GM23338 (cell line): ENCODE measurements around the gene ULK4. TPM values are rescaled to one million over a fixed set of nuclear protein-coding genes. Genes with fewer than 3 reads are reported as not detected.
"Not testable (repeated sequence)": the region's sequence is repeated elsewhere in the genome, so short reads cannot be mapped to it uniquely, and the experiment has no call there.

Source experiments
- ATAC-seq: fragments of 200-7000 bp; cut with Tn5 transposase; 3 replicates; pipeline ENCODE4 v1.9.1; 2020
- DNase-seq: peaks from one replicate; pipeline ENCODE4 v3.0.0-alpha.2; 2015; ENCODE audit warnings: low spot score
- H2AFZ ChIP-seq: fragments of 200-600 bp; sonication (generic); 2 replicates; pipeline ENCODE4 v1.8.0; 2016; ENCODE audit warnings: antibody characterized with exemption, mild to moderate bottlenecking, moderate library complexity
- H3F3A ChIP-seq: fragments of 200-600 bp; sonication (generic); replicated peaks from 2 replicates; pipeline ENCODE4 v1.8.0; 2017; ENCODE audit warnings: antibody characterized with exemption, mixed run types, low read depth
- H3K27ac ChIP-seq: fragments of 200-600 bp; sonication (generic); 2 replicates; pipeline ENCODE4 v1.6.1; 2016; ENCODE audit warnings: low read depth
- H3K27me3 ChIP-seq: fragments of 200-600 bp; sonication (generic); 2 replicates; pipeline ENCODE4 v1.8.0; 2016; ENCODE audit warnings: mild to moderate bottlenecking, mixed run types, moderate library complexity; ENCODE audit not compliant: insufficient read depth
- H3K36me3 ChIP-seq: fragments of 200-600 bp; sonication (generic); 2 replicates; pipeline ENCODE4 v1.8.0; 2016; ENCODE audit warnings: mild to moderate bottlenecking; ENCODE audit not compliant: insufficient read depth
- H3K4me1 ChIP-seq: fragments of 200-600 bp; sonication (generic); 2 replicates; pipeline ENCODE4 v1.8.0; 2016; ENCODE audit warnings: mild to moderate bottlenecking, moderate library complexity; ENCODE audit not compliant: insufficient read depth
- H3K4me2 ChIP-seq: fragments of 200-600 bp; sonication (generic); 2 replicates; pipeline ENCODE4 v1.7.1; 2017; ENCODE audit warnings: mixed run types
- H3K4me3 ChIP-seq: fragments of 200-600 bp; sonication (generic); 2 replicates; pipeline ENCODE4 v1.6.1; 2016; ENCODE audit warnings: mixed run types
- H3K79me2 ChIP-seq: fragments of 200-600 bp; sonication (generic); replicated peaks from 2 replicates; pipeline ENCODE4 v1.8.0; 2017; ENCODE audit warnings: mild to moderate bottlenecking; ENCODE audit not compliant: insufficient read depth
- H3K9me2 ChIP-seq: fragments of 200-600 bp; sonication (generic); 2 replicates; pipeline ENCODE4 v1.8.0; 2017; ENCODE audit not compliant: insufficient read depth
- H4K20me1 ChIP-seq: fragments of 200-600 bp; sonication (generic); replicated peaks from 2 replicates; pipeline ENCODE4 v1.8.0; 2017; ENCODE audit warnings: mild to moderate bottlenecking; ENCODE audit not compliant: insufficient read depth
- H3K27ac Mint-ChIP-seq: 2 replicates; pipeline ENCODE4 v1.8.0; 2020; ENCODE audit warnings: inconsistent platforms, mild to moderate bottlenecking, moderate library complexity, mixed read lengths
- H3K27me3 Mint-ChIP-seq: 3 replicates; pipeline ENCODE4 v1.8.0; 2022; ENCODE audit warnings: low read depth, mild to moderate bottlenecking, moderate library complexity, mixed read lengths, inconsistent platforms; ENCODE audit not compliant: insufficient read depth, poor library complexity
- H3K36me3 Mint-ChIP-seq: 3 replicates; pipeline ENCODE4 v1.8.0; 2021; ENCODE audit warnings: low read depth, mild to moderate bottlenecking, inconsistent platforms, moderate library complexity, mixed read lengths
- H3K4me1 Mint-ChIP-seq: 3 replicates; pipeline ENCODE4 v1.8.0; 2020; ENCODE audit warnings: mild to moderate bottlenecking, inconsistent platforms, mixed read lengths
- H3K4me3 Mint-ChIP-seq: 3 replicates; pipeline ENCODE4 v1.8.0; 2021; ENCODE audit warnings: moderate library complexity, mild to moderate bottlenecking, inconsistent platforms, mixed read lengths
- H3K9me3 Mint-ChIP-seq: 3 replicates; pipeline ENCODE4 v1.8.0; 2020; ENCODE audit warnings: moderate library complexity, mild to moderate bottlenecking, inconsistent platforms, mixed read lengths
- CREB1 ChIP-seq: fragments of 250-450 bp; sonication (Bioruptor Pico); IDR thresholded peaks from 2 replicates; pipeline ENCODE4 v1.5.0; 2020; ENCODE audit warnings: low read depth, mild to moderate bottlenecking, moderate library complexity
- EZH2phosphoT487 ChIP-seq: fragments of 200-600 bp; sonication (generic); IDR thresholded peaks from one replicate; pipeline ENCODE4 v1.8.1; 2018; ENCODE audit warnings: antibody characterized with exemption; ENCODE audit not compliant: unreplicated experiment
- POLR2AphosphoS5 ChIP-seq: IDR thresholded peaks from 2 replicates; pipeline ENCODE4 v1.6.1; 2016; ENCODE audit warnings: antibody characterized with exemption, low read depth
- polyA plus RNA-seq: library from polyadenylated mRNA; unstranded; fragments of >200 nt; fragmentation: Nextera tagmentation; extraction: Ambion mirVana; gene quantifications from 2 replicates; pipeline ENCODE4 v1.2.1, GENCODE V29; 2016
- total RNA-seq: library from RNA; depleted of rRNA; stranded (reverse); fragments of >200 nt; shearing (Covaris generic); gene quantifications from 2 replicates; pipeline ENCODE4 v1.2.3, GENCODE V29; 2014
- TF ChIP-seq, protein P1 (sequence below): IDR thresholded peaks from 2 replicates; pipeline ENCODE4 v1.6.1; 2016; ENCODE audit warnings: antibody characterized with exemption
- TF ChIP-seq, protein P2 (sequence below), 2 experiments: fragments of 200-600 bp in 1 of 2; sonication (generic) in 1 of 2; conservative IDR thresholded peaks; 2 replicates each; pipeline versions ENCODE4 v1.5.1 to v1.6.1; 2016 to 2017; ENCODE audit warnings: antibody characterized with exemption in 2 of 2, low read depth in 2 of 2, mild to moderate bottlenecking in 2 of 2, moderate library complexity in 1 of 2
- TF ChIP-seq, protein P3 (sequence below): IDR thresholded peaks from one replicate; pipeline ENCODE4 v1.6.1; 2018; ENCODE audit warnings: antibody characterized with exemption; ENCODE audit not compliant: unreplicated experiment

The ULK4 gene
- total and polyA plus RNA-seq, 2 experiments from 2014 or later, result 20.8 to 41.4 TPM

DNA sequence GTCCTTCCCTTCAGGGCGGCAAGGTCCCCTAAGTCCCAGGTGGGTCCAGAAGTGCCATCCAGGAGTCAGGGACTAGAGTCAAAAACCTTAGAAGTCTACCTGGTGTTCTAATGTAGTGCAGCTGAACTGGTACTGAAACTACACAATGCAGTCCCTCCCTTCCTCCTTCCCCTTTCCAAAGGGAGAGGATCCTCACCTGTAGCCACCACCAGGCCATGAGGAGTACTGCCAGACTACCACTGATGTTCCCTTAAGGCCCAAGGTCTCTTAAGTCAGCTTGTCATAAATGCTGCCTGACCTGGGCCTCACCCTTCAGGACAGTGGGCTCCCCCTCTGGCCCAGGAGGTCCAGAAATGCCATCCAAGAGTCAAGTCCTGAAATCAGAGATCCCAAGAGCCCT, 98.9 kb downstream of the ULK4 start:
- Histone ChIP-seq H3K4me1 (no peaks in the 10 kb centered on the region), H3F3A (no peaks in the 10 kb centered on the region), H3K27ac (no peak overlapping the region), H3K4me2 (no peak overlapping the region), H2AFZ (no peak overlapping the region), H3K4me3 (no peak overlapping the region), H3K36me3 (no peaks in the 10 kb centered on the region), H3K9me2 (no peaks in the 10 kb centered on the region), H3K27me3 (no peaks in the 10 kb centered on the region), H4K20me1 (no peaks in the 10 kb centered on the region), H3K79me2 (no peaks in the 10 kb centered on the region)
- Mint-ChIP-seq H3K27me3 (no peaks in the 10 kb centered on the region), H3K27ac (no peak overlapping the region), H3K4me1 (no peaks in the 10 kb centered on the region), H3K9me3 (peaks cover 3% of the 10 kb centered on the region; the same call in 2 of the 3 replicates), H3K36me3 (peaks cover 29% of the 10 kb centered on the region), H3K4me3 (no peak overlapping the region)
- ATAC-seq (peak; percentile 98), DNase-seq (peak; percentile 70)
- TF ChIP-seq, protein P1, sequence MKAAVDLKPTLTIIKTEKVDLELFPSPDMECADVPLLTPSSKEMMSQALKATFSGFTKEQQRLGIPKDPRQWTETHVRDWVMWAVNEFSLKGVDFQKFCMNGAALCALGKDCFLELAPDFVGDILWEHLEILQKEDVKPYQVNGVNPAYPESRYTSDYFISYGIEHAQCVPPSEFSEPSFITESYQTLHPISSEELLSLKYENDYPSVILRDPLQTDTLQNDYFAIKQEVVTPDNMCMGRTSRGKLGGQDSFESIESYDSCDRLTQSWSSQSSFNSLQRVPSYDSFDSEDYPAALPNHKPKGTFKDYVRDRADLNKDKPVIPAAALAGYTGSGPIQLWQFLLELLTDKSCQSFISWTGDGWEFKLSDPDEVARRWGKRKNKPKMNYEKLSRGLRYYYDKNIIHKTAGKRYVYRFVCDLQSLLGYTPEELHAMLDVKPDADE, result no peak
- TF ChIP-seq, protein P2, sequence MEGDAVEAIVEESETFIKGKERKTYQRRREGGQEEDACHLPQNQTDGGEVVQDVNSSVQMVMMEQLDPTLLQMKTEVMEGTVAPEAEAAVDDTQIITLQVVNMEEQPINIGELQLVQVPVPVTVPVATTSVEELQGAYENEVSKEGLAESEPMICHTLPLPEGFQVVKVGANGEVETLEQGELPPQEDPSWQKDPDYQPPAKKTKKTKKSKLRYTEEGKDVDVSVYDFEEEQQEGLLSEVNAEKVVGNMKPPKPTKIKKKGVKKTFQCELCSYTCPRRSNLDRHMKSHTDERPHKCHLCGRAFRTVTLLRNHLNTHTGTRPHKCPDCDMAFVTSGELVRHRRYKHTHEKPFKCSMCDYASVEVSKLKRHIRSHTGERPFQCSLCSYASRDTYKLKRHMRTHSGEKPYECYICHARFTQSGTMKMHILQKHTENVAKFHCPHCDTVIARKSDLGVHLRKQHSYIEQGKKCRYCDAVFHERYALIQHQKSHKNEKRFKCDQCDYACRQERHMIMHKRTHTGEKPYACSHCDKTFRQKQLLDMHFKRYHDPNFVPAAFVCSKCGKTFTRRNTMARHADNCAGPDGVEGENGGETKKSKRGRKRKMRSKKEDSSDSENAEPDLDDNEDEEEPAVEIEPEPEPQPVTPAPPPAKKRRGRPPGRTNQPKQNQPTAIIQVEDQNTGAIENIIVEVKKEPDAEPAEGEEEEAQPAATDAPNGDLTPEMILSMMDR (conservative IDR thresholded peaks at IDR 0.05; ENCODE audit: low read depth in 2 of 2), result peak; percentile 43 to 62
- no peak for TF ChIP-seq CREB1
- no peak for TF ChIP-seq EZH2phosphoT487
- TF ChIP-seq, protein P3, sequence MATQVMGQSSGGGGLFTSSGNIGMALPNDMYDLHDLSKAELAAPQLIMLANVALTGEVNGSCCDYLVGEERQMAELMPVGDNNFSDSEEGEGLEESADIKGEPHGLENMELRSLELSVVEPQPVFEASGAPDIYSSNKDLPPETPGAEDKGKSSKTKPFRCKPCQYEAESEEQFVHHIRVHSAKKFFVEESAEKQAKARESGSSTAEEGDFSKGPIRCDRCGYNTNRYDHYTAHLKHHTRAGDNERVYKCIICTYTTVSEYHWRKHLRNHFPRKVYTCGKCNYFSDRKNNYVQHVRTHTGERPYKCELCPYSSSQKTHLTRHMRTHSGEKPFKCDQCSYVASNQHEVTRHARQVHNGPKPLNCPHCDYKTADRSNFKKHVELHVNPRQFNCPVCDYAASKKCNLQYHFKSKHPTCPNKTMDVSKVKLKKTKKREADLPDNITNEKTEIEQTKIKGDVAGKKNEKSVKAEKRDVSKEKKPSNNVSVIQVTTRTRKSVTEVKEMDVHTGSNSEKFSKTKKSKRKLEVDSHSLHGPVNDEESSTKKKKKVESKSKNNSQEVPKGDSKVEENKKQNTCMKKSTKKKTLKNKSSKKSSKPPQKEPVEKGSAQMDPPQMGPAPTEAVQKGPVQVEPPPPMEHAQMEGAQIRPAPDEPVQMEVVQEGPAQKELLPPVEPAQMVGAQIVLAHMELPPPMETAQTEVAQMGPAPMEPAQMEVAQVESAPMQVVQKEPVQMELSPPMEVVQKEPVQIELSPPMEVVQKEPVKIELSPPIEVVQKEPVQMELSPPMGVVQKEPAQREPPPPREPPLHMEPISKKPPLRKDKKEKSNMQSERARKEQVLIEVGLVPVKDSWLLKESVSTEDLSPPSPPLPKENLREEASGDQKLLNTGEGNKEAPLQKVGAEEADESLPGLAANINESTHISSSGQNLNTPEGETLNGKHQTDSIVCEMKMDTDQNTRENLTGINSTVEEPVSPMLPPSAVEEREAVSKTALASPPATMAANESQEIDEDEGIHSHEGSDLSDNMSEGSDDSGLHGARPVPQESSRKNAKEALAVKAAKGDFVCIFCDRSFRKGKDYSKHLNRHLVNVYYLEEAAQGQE, result no peak
- TF ChIP-seq POLR2AphosphoS5, result no peak

DNA sequence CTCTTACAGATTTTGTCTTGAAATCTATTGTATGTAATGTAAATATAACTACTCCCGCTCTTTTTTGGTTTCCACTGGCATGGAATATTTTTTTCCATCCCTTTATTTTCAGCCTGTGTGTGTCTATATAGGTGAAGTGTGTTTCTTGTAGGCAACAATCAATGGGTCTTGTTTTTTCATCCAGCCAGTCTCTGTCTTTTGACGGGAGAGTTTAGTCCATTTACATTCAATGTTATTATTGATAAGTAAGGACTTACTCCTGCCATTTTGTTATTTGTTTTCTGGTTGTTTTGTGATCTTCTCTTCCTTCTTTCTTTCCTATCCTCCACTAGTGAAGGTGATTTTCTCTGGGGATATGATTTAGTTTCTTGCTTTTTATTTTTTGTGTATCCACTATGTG, 101.4 kb downstream of the ULK4 start:
- not testable (repeated sequence) for ATAC-seq, H3K9me2 ChIP-seq, DNase-seq, H3K79me2 ChIP-seq, H3K4me3 Mint-ChIP-seq, H3K27me3 Mint-ChIP-seq, H3K36me3 ChIP-seq, H3K4me1 ChIP-seq, H3K9me3 Mint-ChIP-seq, H4K20me1 ChIP-seq, H3K4me1 Mint-ChIP-seq, H3K27me3 ChIP-seq, H2AFZ ChIP-seq, H3K4me2 ChIP-seq, H3K4me3 ChIP-seq, H3K27ac ChIP-seq, H3F3A ChIP-seq, H3K27ac Mint-ChIP-seq
- H3K36me3 Mint-ChIP-seq, result peaks cover 24% of the 10 kb centered on the region
